ENCODE measurements around the gene PADI1.
A peak's percentile ranks its signal among the peaks of the same experiment; 100 is the strongest.

Gene PADI1

GRCh38 chr1:17204546-17205440, at the start of gene PADI1:
Gene PADI1 (plus strand): TSS chr1:17205128. CDS start chr1:17205218, 90 bp downstream.
- no peak for DNase-seq

GRCh38 chr1:17155257-17155920, 49.5 kb upstream of the PADI1 start:
- no peak for DNase-seq

- no peak for DNase-seq
Measured at GRCh38 chr1:17156108-17156507, 48.8 kb upstream of the PADI1 start.

GRCh38 chr1:17158961-17159360, 46.0 kb upstream of the PADI1 start:
- DNase-seq = no peak

- no peak for DNase-seq
Measured at GRCh38 chr1:17161137-17161740, 43.7 kb upstream of the PADI1 start.

GRCh38 chr1:17161926-17162800, 42.8 kb upstream of the PADI1 start:
- DNase-seq = peak; percentile 17

GRCh38 chr1:17162941-17163340, 42.0 kb upstream of the PADI1 start:
- DNase-seq = peak; percentile 49

GRCh38 chr1:17163371-17163770, 41.6 kb upstream of the PADI1 start:
- no peak for DNase-seq

GRCh38 chr1:17163789-17164666, 40.9 kb upstream of the PADI1 start:
- DNase-seq = no peak

GRCh38 chr1:17165823-17166222, 39.1 kb upstream of the PADI1 start:
- DNase-seq = no peak

GRCh38 chr1:17167041-17167785, 37.7 kb upstream of the PADI1 start:
- peak; percentile 38 for DNase-seq

- no peak for DNase-seq
Measured at GRCh38 chr1:17167786-17168090, 37.2 kb upstream of the PADI1 start.

GRCh38 chr1:17168091-17168876, 36.6 kb upstream of the PADI1 start:
- peak; percentile 61 for DNase-seq

GRCh38 chr1:17170571-17170970, 34.4 kb upstream of the PADI1 start:
- no peak for DNase-seq

GRCh38 chr1:17173217-17173616, 31.7 kb upstream of the PADI1 start:
- DNase-seq = no peak

GRCh38 chr1:17176306-17177061, 28.4 kb upstream of the PADI1 start:
- no peak for DNase-seq

- no peak for DNase-seq
Measured at GRCh38 chr1:17177651-17178050, 27.3 kb upstream of the PADI1 start.

GRCh38 chr1:17181781-17182464, 23.0 kb upstream of the PADI1 start:
- no peak for DNase-seq

Data from NCI-H146 (cell line).